ENCODE data around the gene RTEL1. TPM values are rescaled to one million over a fixed set of nuclear protein-coding genes. Genes with fewer than 3 reads are reported as not detected.
"Not testable (repeated sequence)": the region's sequence is repeated elsewhere in the genome, so short reads cannot be mapped to it uniquely, and the experiment has no call there.

The RTEL1 gene
- total RNA-seq, 1 donor = 13.5 TPM

GRCh38 chr20:63709149-63709527 is 51.0 kb downstream of the RTEL1 start:
- no peak for DNase-seq (ENCODE audit: low read depth in 2 of 3, low spot score in 2 of 3)

GRCh38 chr20:63711085-63711645 is 53.1 kb downstream of the RTEL1 start:
- DNase-seq (ENCODE audit: low read depth in 2 of 3, low spot score in 2 of 3) = no peak

GRCh38 chr20:63712191-63712590 is 54.1 kb downstream of the RTEL1 start:
- DNase-seq (ENCODE audit: low read depth in 2 of 3, low spot score in 2 of 3) = no peak

- no peak for DNase-seq (ENCODE audit: low read depth in 2 of 3, low spot score in 2 of 3)
Measured at GRCh38 chr20:63714858-63715257, 56.7 kb downstream of the RTEL1 start.

- no peak for DNase-seq (ENCODE audit: low read depth in 2 of 3, low spot score in 2 of 3)
Measured at GRCh38 chr20:63718996-63719395, 60.9 kb downstream of the RTEL1 start.

GRCh38 chr20:63722967-63723622 is 65.0 kb downstream of the RTEL1 start:
- DNase-seq (ENCODE audit: low read depth in 2 of 3, low spot score in 2 of 3) = not testable (repeated sequence)

- not testable (repeated sequence) for DNase-seq (ENCODE audit: low read depth in 2 of 3, low spot score in 2 of 3)
Measured at GRCh38 chr20:63730189-63730733, 72.1 kb downstream of the RTEL1 start.

GRCh38 chr20:63731410-63731809 is 73.3 kb downstream of the RTEL1 start:
- no peak for DNase-seq (ENCODE audit: low read depth in 2 of 3, low spot score in 2 of 3)

- no peak for DNase-seq (ENCODE audit: low read depth in 2 of 3, low spot score in 2 of 3)
Measured at GRCh38 chr20:63732118-63733095, 74.3 kb downstream of the RTEL1 start.

GRCh38 chr20:63733117-63733516 is 75.0 kb downstream of the RTEL1 start:
- DNase-seq (ENCODE audit: low read depth in 2 of 3, low spot score in 2 of 3) = no peak

- no peak for DNase-seq (ENCODE audit: low read depth in 2 of 3, low spot score in 2 of 3)
Measured at GRCh38 chr20:63733579-63734081, 75.5 kb downstream of the RTEL1 start.

- DNase-seq (ENCODE audit: low read depth in 2 of 3, low spot score in 2 of 3) = no peak
Measured at GRCh38 chr20:63734111-63734945, 76.2 kb downstream of the RTEL1 start.

- no peak for DNase-seq (ENCODE audit: low read depth in 2 of 3, low spot score in 2 of 3)
Measured at GRCh38 chr20:63734946-63735858, 77.1 kb downstream of the RTEL1 start.

- peak in 2 of 3 donors; percentile 43 to 62 for DNase-seq (ENCODE audit: low read depth in 2 of 3, low spot score in 2 of 3)
Measured at GRCh38 chr20:63735859-63736718, 78.0 kb downstream of the RTEL1 start, which contains the start of gene LIME1. LIME1 (plus strand) TSS chr20:63736664; CDS start chr20:63737550, 886 bp downstream.

GRCh38 chr20:63736893-63737694 is 79.0 kb downstream of the RTEL1 start:
- peak; percentile 32 to 51 (median 37) for DNase-seq (ENCODE audit: low read depth in 2 of 3, low spot score in 2 of 3)

GRCh38 chr20:63737695-63737944 is 79.5 kb downstream of the RTEL1 start:
- DNase-seq (ENCODE audit: low read depth in 2 of 3, low spot score in 2 of 3) = no peak

GRCh38 chr20:63737945-63738686 is 80.0 kb downstream of the RTEL1 start:
- no peak for DNase-seq (ENCODE audit: low read depth in 2 of 3, low spot score in 2 of 3)

Data from hematopoietic multipotent progenitor cell (in vitro differentiated cells).